Neural progenitor cell (in vitro differentiated cells): Measurements from ENCODE around the gene CDC14A.

Experiments used
- EZH2 ChIP-seq: fragments of 200-600 bp; sonication (generic); IDR thresholded peaks from 2 replicates; pipeline ENCODE4 v1.6.1; 2017; ENCODE audit warnings: antibody characterized with exemption, mild to moderate bottlenecking, moderate library complexity
- TF ChIP-seq, protein P1 (sequence below): fragments of 200-600 bp; sonication (generic); IDR thresholded peaks from 2 replicates; pipeline ENCODE4 v1.5.1; 2017; ENCODE audit warnings: antibody characterized with exemption, mild to moderate bottlenecking

DNA sequence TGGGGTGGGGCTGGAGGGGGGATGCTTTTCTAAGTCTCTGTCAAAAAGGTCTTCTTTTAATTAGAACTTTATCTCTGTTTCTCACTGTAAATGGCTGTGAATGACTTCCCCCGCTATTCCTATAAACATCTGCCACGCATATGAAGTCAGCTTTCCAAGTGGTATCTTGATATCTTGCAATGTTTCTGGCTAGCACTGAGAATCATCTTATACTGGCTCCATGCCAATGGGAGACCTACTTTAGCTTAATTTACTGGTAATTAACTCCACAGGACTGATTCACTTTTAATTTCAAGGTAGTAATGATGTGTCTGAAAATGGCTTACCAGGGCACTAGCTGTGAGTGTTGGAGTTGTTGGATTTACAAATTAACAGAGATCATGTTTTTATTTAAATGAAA lies 190.0 kb downstream of the CDC14A start:
- no peak for TF ChIP-seq EZH2
- TF ChIP-seq, protein P1, sequence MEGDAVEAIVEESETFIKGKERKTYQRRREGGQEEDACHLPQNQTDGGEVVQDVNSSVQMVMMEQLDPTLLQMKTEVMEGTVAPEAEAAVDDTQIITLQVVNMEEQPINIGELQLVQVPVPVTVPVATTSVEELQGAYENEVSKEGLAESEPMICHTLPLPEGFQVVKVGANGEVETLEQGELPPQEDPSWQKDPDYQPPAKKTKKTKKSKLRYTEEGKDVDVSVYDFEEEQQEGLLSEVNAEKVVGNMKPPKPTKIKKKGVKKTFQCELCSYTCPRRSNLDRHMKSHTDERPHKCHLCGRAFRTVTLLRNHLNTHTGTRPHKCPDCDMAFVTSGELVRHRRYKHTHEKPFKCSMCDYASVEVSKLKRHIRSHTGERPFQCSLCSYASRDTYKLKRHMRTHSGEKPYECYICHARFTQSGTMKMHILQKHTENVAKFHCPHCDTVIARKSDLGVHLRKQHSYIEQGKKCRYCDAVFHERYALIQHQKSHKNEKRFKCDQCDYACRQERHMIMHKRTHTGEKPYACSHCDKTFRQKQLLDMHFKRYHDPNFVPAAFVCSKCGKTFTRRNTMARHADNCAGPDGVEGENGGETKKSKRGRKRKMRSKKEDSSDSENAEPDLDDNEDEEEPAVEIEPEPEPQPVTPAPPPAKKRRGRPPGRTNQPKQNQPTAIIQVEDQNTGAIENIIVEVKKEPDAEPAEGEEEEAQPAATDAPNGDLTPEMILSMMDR = no peak
